MCF 10A (cell line): ENCODE measurements around the gene TTC39B. TPM values are rescaled to one million over a fixed set of nuclear protein-coding genes. Genes with fewer than 3 reads are reported as not detected.

Experiments used
- BruUV-seq: library from RNA; stranded (reverse); fragments of 400-500 nt; replicated peaks from 2 replicates; lab custom pipeline; 2021; lab: Mats Ljungman, UMichigan
- CTCF ChIA-PET: fragments of 300-600 bp; sonication (Branson Sonifier 250); formaldehyde crosslinking; extraction: SDS; loops from one replicate; lab custom pipeline; 2021; ENCODE audit warnings: antibody characterized with exemption, inconsistent platforms; lab: Yijun Ruan, JAX
- POLR2A ChIA-PET: fragments of 300-600, 350-650 bp; sonication (Branson Sonifier 250); formaldehyde crosslinking; extraction: SDS; loops from one replicate; lab custom pipeline; 2020; ENCODE audit warnings: antibody characterized with exemption, inconsistent platforms; lab: Yijun Ruan, JAX
- DNase-seq: peaks from one replicate; pipeline ENCODE4 v3.0.0-alpha.2; 2018; ENCODE audit not compliant: unreplicated experiment
- H3K27ac Mint-ChIP-seq: one replicate; pipeline ENCODE4 v1.8.0; 2022; ENCODE audit warnings: mild to moderate bottlenecking, low read depth, mixed read lengths; ENCODE audit not compliant: unreplicated experiment
- H3K27me3 Mint-ChIP-seq: one replicate; pipeline ENCODE4 v1.8.0; 2022; ENCODE audit warnings: mixed read lengths; ENCODE audit not compliant: insufficient read depth, unreplicated experiment
- H3K36me3 Mint-ChIP-seq: one replicate; pipeline ENCODE4 v1.8.0; 2022; ENCODE audit warnings: mild to moderate bottlenecking, moderate library complexity, mixed read lengths; ENCODE audit not compliant: insufficient read depth, unreplicated experiment
- H3K4me1 Mint-ChIP-seq: one replicate; pipeline ENCODE4 v1.8.0; 2022; ENCODE audit warnings: mixed read lengths; ENCODE audit not compliant: insufficient read depth, unreplicated experiment
- H3K4me3 Mint-ChIP-seq: one replicate; pipeline ENCODE4 v1.8.0; 2022; ENCODE audit warnings: mild to moderate bottlenecking, moderate library complexity, mixed read lengths; ENCODE audit not compliant: unreplicated experiment
- H3K9me3 Mint-ChIP-seq: one replicate; pipeline ENCODE4 v1.8.0; 2022; ENCODE audit warnings: mixed read lengths; ENCODE audit not compliant: unreplicated experiment
- intact Hi-C: fragments of 100-400 bp; cut with micrococcal nuclease; formaldehyde crosslinking; loops from 2 replicates; pipeline ENCODE4 v1.14.1; 2022
- total RNA-seq: library from RNA; stranded (reverse); gene quantifications from 2 replicates; pipeline ENCODE4 v1.2.3, GENCODE V29; 2022
- TF ChIP-seq, protein P1 (sequence below): fragments of 200-600 bp; IDR thresholded peaks from one replicate; pipeline ENCODE4 v1.8.0; 2022; ENCODE audit warnings: antibody characterized with exemption, mild to moderate bottlenecking; ENCODE audit not compliant: unreplicated experiment

The TTC39B gene
- total RNA-seq, 1 experiment from 2014 or later, result 22.8 TPM

DNA sequence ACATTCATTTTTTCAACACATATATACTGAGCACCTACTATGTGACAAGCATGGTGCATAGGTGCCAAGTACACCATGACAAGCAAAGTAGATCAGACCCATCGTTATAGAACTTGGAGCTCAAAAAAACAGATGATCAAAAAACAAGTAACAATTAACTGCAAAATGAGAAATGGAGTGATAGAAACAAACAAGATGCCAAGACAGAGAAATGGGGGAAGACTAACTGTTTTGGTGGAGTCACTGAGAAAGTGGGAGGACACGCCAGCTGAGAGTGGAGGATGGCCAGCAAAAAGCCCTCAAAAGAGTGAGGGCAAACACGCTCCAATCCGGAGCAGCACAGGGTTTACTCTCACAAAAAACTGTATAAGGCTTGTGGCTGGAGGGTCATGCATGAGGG is 50.6 kb downstream of the TTC39B start:
- intact Hi-C loops, result no loop called here
- no peak for DNase-seq
- no peaks in the 10 kb centered on the region for H3K9me3 Mint-ChIP-seq
- CTCF ChIA-PET, result interaction anchor here (1.0 kb wide), 1 partner anchor 47 kb away, joined by 3 read pairs; no protein-coding TSS in a partner anchor
- H3K4me1 Mint-ChIP-seq, result peaks cover 6% of the 10 kb centered on the region
- TF ChIP-seq, protein P1, sequence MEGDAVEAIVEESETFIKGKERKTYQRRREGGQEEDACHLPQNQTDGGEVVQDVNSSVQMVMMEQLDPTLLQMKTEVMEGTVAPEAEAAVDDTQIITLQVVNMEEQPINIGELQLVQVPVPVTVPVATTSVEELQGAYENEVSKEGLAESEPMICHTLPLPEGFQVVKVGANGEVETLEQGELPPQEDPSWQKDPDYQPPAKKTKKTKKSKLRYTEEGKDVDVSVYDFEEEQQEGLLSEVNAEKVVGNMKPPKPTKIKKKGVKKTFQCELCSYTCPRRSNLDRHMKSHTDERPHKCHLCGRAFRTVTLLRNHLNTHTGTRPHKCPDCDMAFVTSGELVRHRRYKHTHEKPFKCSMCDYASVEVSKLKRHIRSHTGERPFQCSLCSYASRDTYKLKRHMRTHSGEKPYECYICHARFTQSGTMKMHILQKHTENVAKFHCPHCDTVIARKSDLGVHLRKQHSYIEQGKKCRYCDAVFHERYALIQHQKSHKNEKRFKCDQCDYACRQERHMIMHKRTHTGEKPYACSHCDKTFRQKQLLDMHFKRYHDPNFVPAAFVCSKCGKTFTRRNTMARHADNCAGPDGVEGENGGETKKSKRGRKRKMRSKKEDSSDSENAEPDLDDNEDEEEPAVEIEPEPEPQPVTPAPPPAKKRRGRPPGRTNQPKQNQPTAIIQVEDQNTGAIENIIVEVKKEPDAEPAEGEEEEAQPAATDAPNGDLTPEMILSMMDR, result no peak
- POLR2A ChIA-PET, result interaction anchor here (0.6 to 0.7 kb wide), 2 partner anchors 175 to 184 kb away, joined by 3 to 4 read pairs; no protein-coding TSS in a partner anchor
- peaks cover 13% of the 10 kb centered on the region for H3K36me3 Mint-ChIP-seq
- H3K4me3 Mint-ChIP-seq, result no peak overlapping the region
- H3K27me3 Mint-ChIP-seq, result no peaks in the 10 kb centered on the region
- H3K27ac Mint-ChIP-seq, result no peak overlapping the region
- no TSS peak for BruUV-seq

DNA sequence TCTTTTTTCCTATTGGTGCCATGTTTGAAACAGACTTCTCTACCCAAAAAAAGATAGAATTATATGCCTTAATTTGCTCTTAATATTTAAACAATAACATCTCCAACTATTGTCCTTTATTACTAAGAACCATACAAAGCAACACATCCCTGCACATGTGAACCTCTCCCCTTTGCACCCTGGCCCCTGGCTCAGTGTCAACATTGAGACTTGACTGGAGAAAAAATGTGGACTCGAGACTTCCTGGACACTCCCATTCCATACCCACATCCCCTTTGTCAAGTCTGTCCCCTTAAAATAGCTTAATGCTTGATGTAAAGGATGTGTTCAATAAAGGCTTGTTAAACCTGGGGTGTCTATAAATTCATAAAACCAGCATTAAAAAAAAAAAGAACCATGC is 53.2 kb downstream of the TTC39B start:
- peaks cover 6% of the 10 kb centered on the region for H3K4me1 Mint-ChIP-seq
- no peaks in the 10 kb centered on the region for H3K9me3 Mint-ChIP-seq
- H3K27ac Mint-ChIP-seq, result no peak overlapping the region
- DNase-seq, result no peak
- intact Hi-C loops, result no loop called here
- H3K27me3 Mint-ChIP-seq, result no peaks in the 10 kb centered on the region
- no TSS peak for BruUV-seq
- peaks cover 13% of the 10 kb centered on the region for H3K36me3 Mint-ChIP-seq
- POLR2A ChIA-PET, result interaction anchor here (0.7 kb wide), 1 partner anchor 291 kb away, joined by 3 read pairs; no protein-coding TSS in a partner anchor
- TF ChIP-seq, protein P1, result no peak
- CTCF ChIA-PET, result no interaction called here
- H3K4me3 Mint-ChIP-seq, result no peak overlapping the region

DNA sequence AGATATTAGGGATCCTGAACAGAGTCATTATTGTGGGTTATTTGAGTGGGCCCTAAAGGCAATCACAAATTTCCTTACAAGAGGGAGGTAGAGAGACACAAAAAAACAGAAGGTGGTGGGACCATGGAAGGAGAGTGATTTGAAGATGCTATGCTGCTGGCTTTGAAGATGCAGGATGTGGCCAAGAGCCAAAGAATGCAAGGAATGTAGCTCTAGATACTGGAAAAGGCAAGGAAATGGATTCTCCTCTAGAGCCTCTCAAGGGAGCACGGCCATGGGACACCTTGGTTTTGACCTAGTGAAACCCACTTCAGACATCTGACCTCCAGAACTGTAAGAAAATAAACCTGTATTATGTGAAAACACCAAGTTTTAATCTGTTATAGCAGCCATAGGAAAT is 53.8 kb downstream of the TTC39B start:
- intact Hi-C loops, result no loop called here
- Mint-ChIP-seq H3K36me3 (peaks cover 9% of the 10 kb centered on the region), H3K4me3 (no peak overlapping the region), H3K9me3 (no peaks in the 10 kb centered on the region), H3K27ac (no peak overlapping the region), H3K27me3 (no peaks in the 10 kb centered on the region), H3K4me1 (peaks cover 6% of the 10 kb centered on the region)
- BruUV-seq, result no TSS peak
- no peak for DNase-seq
- TF ChIP-seq, protein P1, result no peak
- CTCF ChIA-PET, result interaction anchor here (0.5 to 0.6 kb wide), 2 partner anchors 14 to 83 kb away, joined by 3 to 4 read pairs; no protein-coding TSS in a partner anchor
- POLR2A ChIA-PET, result no interaction called here

DNA sequence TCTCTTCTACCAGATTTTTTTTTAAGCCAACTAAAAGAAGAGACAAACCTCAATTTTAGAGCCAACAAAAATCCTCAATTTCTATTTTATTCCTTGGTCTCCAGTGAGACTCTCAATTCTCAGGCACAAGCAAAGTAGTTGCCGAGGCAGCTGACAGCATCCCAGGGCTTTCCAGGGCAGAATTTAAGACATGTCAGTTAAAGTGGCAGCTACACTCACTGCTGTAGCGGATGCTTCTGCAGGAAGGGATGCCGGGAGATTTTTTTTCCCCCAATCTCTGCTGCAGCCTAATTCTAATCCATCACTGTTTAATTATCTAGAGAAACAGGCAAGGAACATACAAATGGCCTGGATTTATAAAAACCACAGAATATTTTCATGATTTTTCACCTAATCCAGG is 57.0 kb downstream of the TTC39B start:
- Mint-ChIP-seq H3K36me3 (peaks cover 8% of the 10 kb centered on the region), H3K9me3 (no peaks in the 10 kb centered on the region), H3K4me3 (no peak overlapping the region), H3K4me1 (peaks cover 11% of the 10 kb centered on the region), H3K27me3 (no peaks in the 10 kb centered on the region), H3K27ac (no peak overlapping the region)
- BruUV-seq, result no TSS peak
- CTCF ChIA-PET, result interaction anchor here (0.5 to 0.6 kb wide), 2 partner anchors 304 to 482 kb away, joined by 3 read pairs; no protein-coding TSS in a partner anchor
- intact Hi-C loops, result no loop called here
- POLR2A ChIA-PET, result interaction anchor here (1.7 kb wide), 1 partner anchor 9 kb away, joined by 4 read pairs; no protein-coding TSS in a partner anchor
- TF ChIP-seq, protein P1, result no peak
- no peak for DNase-seq
